MM.1S (cell line): Measurements from ENCODE around the gene CNOT8.

Experiments
- CTCF ChIP-seq: fragments of 300-600 bp; sonication (generic); IDR thresholded peaks from 2 replicates; pipeline ENCODE4 v1.5.1; 2016; ENCODE audit warnings: antibody characterized with exemption, low read length, mixed read lengths
- EZH2phosphoT487 ChIP-seq: fragments of 300-600 bp; sonication (generic); IDR thresholded peaks from 2 replicates; pipeline ENCODE4 v1.6.1; 2018; ENCODE audit warnings: antibody characterized with exemption, low read length

- TF ChIP-seq CTCF (no peak), EZH2phosphoT487 (no peak)
These were observed 40.6 kb upstream of the CNOT8 start for GRCh38 chr5:154817815-154818214.
